ENCODE results near the gene TMPRSS9. TPM values are rescaled to one million over a fixed set of nuclear protein-coding genes. Genes with fewer than 3 reads are reported as not detected.

Gene TMPRSS9
- total RNA-seq, 3 donors from 2014 or later (not counting 1 experiment from before 2014, with no cell fraction given), result not detected

DNA sequence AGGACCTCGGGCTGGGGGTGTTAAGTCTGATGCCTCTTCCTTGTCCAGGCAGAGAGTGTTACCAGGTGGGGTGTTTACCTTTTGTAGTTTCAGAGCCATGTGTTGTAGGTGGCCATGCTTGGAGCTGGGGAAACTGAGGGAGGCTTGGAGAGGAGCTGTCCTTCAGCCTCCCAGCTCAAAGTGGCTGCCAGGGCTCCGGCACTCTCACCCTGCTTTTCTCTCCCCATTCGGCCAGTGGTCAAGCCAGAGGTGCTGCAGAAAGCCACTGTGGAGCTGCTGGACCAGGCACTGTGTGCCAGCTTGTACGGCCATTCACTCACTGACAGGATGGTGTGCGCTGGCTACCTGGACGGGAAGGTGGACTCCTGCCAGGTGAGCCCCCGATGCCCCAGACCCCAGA is 50.0 kb downstream of the TMPRSS9 start:
- no peaks in the 10 kb centered on the region for H3K27me3 ChIP-seq (ENCODE audit: control insufficient read depth, insufficient read depth, low read length)
- no peaks in the 10 kb centered on the region for H3K4me1 ChIP-seq (ENCODE audit: control insufficient read depth, insufficient read depth, low read length)
- WGBS (ENCODE audit: insufficient coverage), result 97% methylated on average over 7 of the region's 7 CpGs
- no peak for DNase-seq
- no peak overlapping the region for H3K4me3 ChIP-seq (ENCODE audit: low read length)
- H3K27ac ChIP-seq (ENCODE audit: low read length), result no peak overlapping the region
- Mint-ChIP-seq H3K36me3 (no peaks in the 10 kb centered on the region), H3K27me3 (ENCODE audit: low read depth in 2 of 2) (no peaks in the 10 kb centered on the region), H3K4me1 (no peaks in the 10 kb centered on the region), H3K27ac (no peak overlapping the region), H3K4me3 (no peak overlapping the region), H3K9me3 (no peaks in the 10 kb centered on the region)
- H3K9me3 ChIP-seq (ENCODE audit: control insufficient read depth, insufficient read depth, low read length), result no peaks in the 10 kb centered on the region
- TF ChIP-seq, protein P1, sequence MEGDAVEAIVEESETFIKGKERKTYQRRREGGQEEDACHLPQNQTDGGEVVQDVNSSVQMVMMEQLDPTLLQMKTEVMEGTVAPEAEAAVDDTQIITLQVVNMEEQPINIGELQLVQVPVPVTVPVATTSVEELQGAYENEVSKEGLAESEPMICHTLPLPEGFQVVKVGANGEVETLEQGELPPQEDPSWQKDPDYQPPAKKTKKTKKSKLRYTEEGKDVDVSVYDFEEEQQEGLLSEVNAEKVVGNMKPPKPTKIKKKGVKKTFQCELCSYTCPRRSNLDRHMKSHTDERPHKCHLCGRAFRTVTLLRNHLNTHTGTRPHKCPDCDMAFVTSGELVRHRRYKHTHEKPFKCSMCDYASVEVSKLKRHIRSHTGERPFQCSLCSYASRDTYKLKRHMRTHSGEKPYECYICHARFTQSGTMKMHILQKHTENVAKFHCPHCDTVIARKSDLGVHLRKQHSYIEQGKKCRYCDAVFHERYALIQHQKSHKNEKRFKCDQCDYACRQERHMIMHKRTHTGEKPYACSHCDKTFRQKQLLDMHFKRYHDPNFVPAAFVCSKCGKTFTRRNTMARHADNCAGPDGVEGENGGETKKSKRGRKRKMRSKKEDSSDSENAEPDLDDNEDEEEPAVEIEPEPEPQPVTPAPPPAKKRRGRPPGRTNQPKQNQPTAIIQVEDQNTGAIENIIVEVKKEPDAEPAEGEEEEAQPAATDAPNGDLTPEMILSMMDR (IDR thresholded peaks at IDR 0.05), result no peak
- ATAC-seq, result no peak
- intact Hi-C loops (cut with micrococcal nuclease), result no loop called here
- no peaks in the 10 kb centered on the region for H3K36me3 ChIP-seq (ENCODE audit: control insufficient read depth, insufficient read depth, low read length)

DNA sequence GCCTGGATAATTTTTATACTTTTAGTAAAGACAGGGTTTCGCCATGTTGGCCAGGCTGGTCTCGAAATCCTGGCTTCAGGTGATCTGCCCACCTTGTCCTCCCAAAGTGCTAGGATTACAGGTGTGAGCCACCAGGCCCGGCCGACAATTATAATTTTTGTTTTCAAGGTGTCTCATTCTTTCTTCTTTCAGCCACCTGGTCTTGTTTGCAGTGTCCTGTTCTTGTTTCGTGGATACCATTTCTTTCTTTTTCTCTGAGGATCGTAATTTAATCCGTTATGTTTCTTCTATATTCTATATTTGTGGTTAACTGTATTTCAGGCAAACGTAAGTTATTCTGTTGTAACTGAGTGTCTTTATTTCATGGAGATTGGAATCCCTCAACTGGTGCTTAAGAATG is 51.6 kb downstream of the TMPRSS9 start:
- H3K27me3 ChIP-seq (ENCODE audit: control insufficient read depth, insufficient read depth, low read length), result no peaks in the 10 kb centered on the region
- no peaks in the 10 kb centered on the region for H3K4me1 ChIP-seq (ENCODE audit: control insufficient read depth, insufficient read depth, low read length)
- no peak for ATAC-seq
- no peak overlapping the region for H3K4me3 ChIP-seq (ENCODE audit: low read length)
- intact Hi-C loops (cut with micrococcal nuclease), result no loop called here
- H3K36me3 ChIP-seq (ENCODE audit: control insufficient read depth, insufficient read depth, low read length), result no peaks in the 10 kb centered on the region
- H3K4me1 Mint-ChIP-seq, result no peaks in the 10 kb centered on the region
- no peaks in the 10 kb centered on the region for H3K27me3 Mint-ChIP-seq (ENCODE audit: low read depth in 2 of 2)
- no peak overlapping the region for H3K4me3 Mint-ChIP-seq
- no peak for DNase-seq
- no peaks in the 10 kb centered on the region for H3K9me3 Mint-ChIP-seq
- no peak overlapping the region for H3K27ac ChIP-seq (ENCODE audit: low read length)
- TF ChIP-seq, protein P1 (IDR thresholded peaks at IDR 0.05), result no peak
- no peaks in the 10 kb centered on the region for H3K36me3 Mint-ChIP-seq
- WGBS (ENCODE audit: insufficient coverage), result 86% methylated on average over 6 of the region's 8 CpGs
- no peaks in the 10 kb centered on the region for H3K9me3 ChIP-seq (ENCODE audit: control insufficient read depth, insufficient read depth, low read length)
- no peak overlapping the region for H3K27ac Mint-ChIP-seq

DNA sequence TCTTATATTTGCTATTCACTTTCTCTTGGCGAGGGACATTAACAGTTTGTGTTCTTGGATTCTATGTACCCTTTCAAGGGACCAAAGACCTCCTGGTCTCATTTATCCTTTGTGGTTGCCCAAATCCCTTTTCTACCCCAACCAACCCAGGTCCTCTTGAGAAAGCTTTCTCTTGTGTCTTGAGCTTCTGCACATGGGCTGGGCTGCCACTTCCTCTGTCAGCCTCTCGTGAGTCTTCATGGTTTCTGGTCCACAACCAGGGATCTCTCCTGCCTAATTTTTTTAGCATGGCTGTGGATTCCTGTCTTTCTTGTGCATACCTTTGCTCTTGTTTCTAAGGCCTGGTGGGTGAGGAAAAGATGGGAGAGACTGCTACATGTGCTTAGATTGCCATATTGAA is 52.4 kb downstream of the TMPRSS9 start:
- H3K27ac Mint-ChIP-seq, result no peak overlapping the region
- TF ChIP-seq, protein P1 (IDR thresholded peaks at IDR 0.05), result no peak
- no peak overlapping the region for H3K4me3 Mint-ChIP-seq
- no peaks in the 10 kb centered on the region for H3K9me3 Mint-ChIP-seq
- ATAC-seq (no peak), DNase-seq (no peak)
- H3K4me1 Mint-ChIP-seq, result no peaks in the 10 kb centered on the region
- no peak overlapping the region for H3K27ac ChIP-seq (ENCODE audit: low read length)
- H3K27me3 Mint-ChIP-seq (ENCODE audit: low read depth in 2 of 2), result no peaks in the 10 kb centered on the region
- intact Hi-C loops (cut with micrococcal nuclease), result no loop called here
- H3K4me1 ChIP-seq (ENCODE audit: control insufficient read depth, insufficient read depth, low read length), result no peaks in the 10 kb centered on the region
- no peaks in the 10 kb centered on the region for H3K27me3 ChIP-seq (ENCODE audit: control insufficient read depth, insufficient read depth, low read length)
- no peaks in the 10 kb centered on the region for H3K36me3 Mint-ChIP-seq
- H3K4me3 ChIP-seq (ENCODE audit: low read length), result no peak overlapping the region
- WGBS (ENCODE audit: insufficient coverage), result 48% methylated on average over 2 of the region's 2 CpGs
- no peaks in the 10 kb centered on the region for H3K36me3 ChIP-seq (ENCODE audit: control insufficient read depth, insufficient read depth, low read length)
- H3K9me3 ChIP-seq (ENCODE audit: control insufficient read depth, insufficient read depth, low read length), result no peaks in the 10 kb centered on the region

DNA sequence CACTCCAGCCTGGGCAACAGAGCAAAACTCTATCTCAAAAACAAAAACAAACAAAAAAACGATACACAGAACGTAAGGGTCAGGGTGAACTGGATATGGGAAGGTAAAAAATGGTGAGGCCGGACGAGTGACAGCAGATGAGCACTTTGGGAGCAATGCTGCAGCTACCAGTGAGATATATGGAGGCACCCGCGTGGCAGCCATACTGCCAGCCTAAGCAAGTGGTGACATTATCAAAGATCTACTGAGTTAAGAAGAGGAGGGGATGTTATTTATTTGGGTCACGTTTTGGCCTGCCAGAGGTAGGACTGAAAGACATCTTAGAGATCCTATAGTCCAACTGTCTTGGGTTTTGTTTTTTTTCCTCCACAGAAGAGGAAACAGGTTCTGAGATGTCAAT is 53.1 kb downstream of the TMPRSS9 start:
- H3K36me3 ChIP-seq (ENCODE audit: control insufficient read depth, insufficient read depth, low read length), result no peaks in the 10 kb centered on the region
- no peaks in the 10 kb centered on the region for H3K27me3 ChIP-seq (ENCODE audit: control insufficient read depth, insufficient read depth, low read length)
- intact Hi-C loops (cut with micrococcal nuclease), result no loop called here
- no peaks in the 10 kb centered on the region for H3K9me3 Mint-ChIP-seq
- ATAC-seq, result no peak
- no peaks in the 10 kb centered on the region for H3K9me3 ChIP-seq (ENCODE audit: control insufficient read depth, insufficient read depth, low read length)
- no peaks in the 10 kb centered on the region for H3K4me1 Mint-ChIP-seq
- DNase-seq, result no peak
- no peak overlapping the region for H3K4me3 Mint-ChIP-seq
- no peaks in the 10 kb centered on the region for H3K36me3 Mint-ChIP-seq
- no peak overlapping the region for H3K27ac Mint-ChIP-seq
- 90% methylated on average over 7 of the region's 7 CpGs for WGBS (ENCODE audit: insufficient coverage)
- H3K4me3 ChIP-seq (ENCODE audit: low read length), result no peak overlapping the region
- TF ChIP-seq, protein P1 (IDR thresholded peaks at IDR 0.05), result no peak
- no peak overlapping the region for H3K27ac ChIP-seq (ENCODE audit: low read length)
- no peaks in the 10 kb centered on the region for H3K4me1 ChIP-seq (ENCODE audit: control insufficient read depth, insufficient read depth, low read length)
- no peaks in the 10 kb centered on the region for H3K27me3 Mint-ChIP-seq (ENCODE audit: low read depth in 2 of 2)

All from natural killer cell (primary cell).